Ascending aorta (tissue), 2 donors: Measurements from ENCODE around the gene WDR74. TPM values are rescaled to one million over a fixed set of nuclear protein-coding genes. Genes with fewer than 3 reads are reported as not detected.

Experiments used
- DNase-seq, 2 donors: peaks; one replicate each; pipeline ENCODE4 v3.0.0-alpha.2; 2019; ENCODE audit warnings: low spot score in 2 of 2
- H3K27ac ChIP-seq, 2 donors: fragments of 200-600 bp; sonication (generic); one replicate each; pipeline ENCODE4 v1.5.1; 2016 to 2017; ENCODE audit warnings: mild to moderate bottlenecking in 1 of 2
- H3K27me3 ChIP-seq: fragments of 200-600 bp; sonication (generic); one replicate; pipeline ENCODE4 v1.5.1; 2017
- H3K36me3 ChIP-seq, 2 donors: fragments of 200-600 bp; sonication (generic); one replicate each; pipeline ENCODE4 v1.5.1; 2016
- H3K4me1 ChIP-seq, 2 donors: fragments of 200-600 bp; sonication (generic); one replicate each; pipeline ENCODE4 v1.5.1; 2016 to 2017; ENCODE audit warnings: mild to moderate bottlenecking in 1 of 2
- H3K4me3 ChIP-seq, 2 donors: fragments of 200-600 bp; sonication (generic); one replicate each; pipeline ENCODE4 v1.5.1; 2016 to 2017; ENCODE audit warnings: mild to moderate bottlenecking in 1 of 2
- H3K9me3 ChIP-seq, 2 donors: fragments of 200-600 bp; sonication (generic); one replicate each; pipeline ENCODE4 v1.5.1; 2016
- CTCF ChIP-seq, 3 experiments: fragments of 200-600 bp in 2 of 3; fragments of 450-650 bp in 1 of 3; sonication (generic) in 2 of 3; IDR thresholded peaks; one replicate each; pipeline ENCODE4 v1.5.1; 2016 to 2019; ENCODE audit warnings: antibody characterized with exemption in 3 of 3, mild to moderate bottlenecking in 1 of 3, moderate library complexity in 1 of 3
- intact Hi-C: fragments of 100-400 bp; cut with DNase I; formaldehyde crosslinking; loops from one replicate; pipeline ENCODE4 v1.15.1; 2023
- total RNA-seq: library from RNA; depleted of rRNA; stranded (reverse); fragments of >200 nt; gene quantifications from one replicate; pipeline ENCODE4 v1.1.0, GENCODE V29; 2016

WDR74 gene
- total RNA-seq, 1 donor from 2014 or later = 28.7 TPM

GRCh38 chr11:62823677-62824076 is 15.7 kb downstream of the WDR74 start:
- Histone ChIP-seq H3K36me3 (peaks cover 83 to 92% of the 10 kb centered on the region in 2 donors), H3K4me1 (no peaks in the 10 kb centered on the region), H3K9me3 (no peaks in the 10 kb centered on the region), H3K4me3 (no peak overlapping the region), H3K27me3 (no peaks in the 10 kb centered on the region), H3K27ac (no peak overlapping the region)
- TF ChIP-seq CTCF (IDR thresholded peaks at IDR 0.05) = no peak
- no peak for DNase-seq
- intact Hi-C loops = no loop called here

DNA sequence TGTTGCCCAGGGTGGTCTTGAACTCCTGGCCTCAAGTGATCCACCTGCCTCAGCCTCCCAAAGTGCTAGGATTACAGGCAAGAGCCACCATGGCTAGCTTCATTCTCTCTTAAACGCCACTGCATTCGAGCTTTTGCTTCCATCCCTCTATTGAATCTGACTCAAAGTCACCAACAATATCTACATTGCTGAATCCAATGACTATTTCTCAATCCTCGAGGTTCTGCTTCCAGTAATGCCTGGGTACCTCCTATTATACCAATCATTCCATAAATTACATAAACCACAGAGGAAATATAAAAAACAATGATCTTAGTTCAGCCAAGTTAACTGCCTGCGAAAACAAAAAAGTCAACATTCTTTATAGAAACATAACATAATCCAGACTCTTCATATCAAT is 22.3 kb downstream of the WDR74 start:
- Histone ChIP-seq H3K4me1 (no peaks in the 10 kb centered on the region), H3K36me3 (peaks cover 44 to 84% of the 10 kb centered on the region in 2 donors), H3K27ac (no peak overlapping the region), H3K27me3 (no peaks in the 10 kb centered on the region), H3K9me3 (no peaks in the 10 kb centered on the region), H3K4me3 (no peak overlapping the region)
- TF ChIP-seq CTCF (IDR thresholded peaks at IDR 0.05) = no peak
- intact Hi-C loops = no loop called here
- no peak for DNase-seq

DNA sequence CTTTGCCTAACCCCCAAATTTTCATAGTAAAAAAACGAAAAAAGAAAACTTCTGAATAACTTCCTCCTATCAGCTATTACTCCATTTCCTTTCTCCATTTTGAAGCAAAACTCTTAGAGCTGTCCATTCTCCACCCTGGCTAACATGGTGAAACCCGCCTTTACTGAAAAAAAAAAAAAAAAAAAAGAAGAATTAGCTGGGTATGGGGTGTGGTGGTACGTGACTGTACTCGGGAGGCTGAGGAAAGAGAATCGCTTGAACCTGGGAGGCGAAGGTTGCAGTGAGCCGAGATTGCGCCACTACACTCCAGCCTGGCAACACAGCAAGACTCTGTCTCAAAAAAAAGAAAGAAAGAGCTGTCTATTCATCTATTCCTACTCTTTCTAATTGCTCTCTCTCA is 22.8 kb downstream of the WDR74 start:
- intact Hi-C loops = no loop called here
- Histone ChIP-seq H3K36me3 (peaks cover 39 to 78% of the 10 kb centered on the region in 2 donors), H3K9me3 (no peaks in the 10 kb centered on the region), H3K27ac (no peak overlapping the region), H3K4me1 (no peaks in the 10 kb centered on the region), H3K4me3 (no peak overlapping the region), H3K27me3 (no peaks in the 10 kb centered on the region)
- no peak for DNase-seq
- TF ChIP-seq CTCF (IDR thresholded peaks at IDR 0.05) = no peak

DNA sequence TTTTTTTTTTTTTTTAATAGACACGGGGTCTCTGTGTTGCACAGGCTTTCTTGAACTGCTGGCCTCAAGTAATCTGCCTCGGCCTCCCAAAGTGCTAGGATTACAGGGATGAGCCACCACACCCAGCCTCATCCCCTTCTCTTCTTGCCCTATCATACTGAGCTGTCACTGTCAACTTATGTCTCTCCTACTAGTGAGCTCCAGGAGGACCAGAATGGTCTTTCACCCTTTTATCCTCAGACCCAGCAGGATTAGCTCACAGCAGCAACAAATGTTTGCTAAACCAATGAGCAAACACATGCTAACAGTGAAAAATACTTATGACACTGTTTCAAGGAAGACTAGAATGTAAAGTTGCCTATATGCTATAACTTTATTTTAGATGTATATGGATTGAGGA is 27.7 kb downstream of the WDR74 start:
- TF ChIP-seq CTCF (IDR thresholded peaks at IDR 0.05) = no peak
- Histone ChIP-seq H3K4me3 (no peak overlapping the region), H3K27me3 (no peaks in the 10 kb centered on the region), H3K27ac (no peak overlapping the region), H3K36me3 (peaks cover 7 to 37% of the 10 kb centered on the region in 2 donors), H3K4me1 (no peaks in the 10 kb centered on the region), H3K9me3 (no peaks in the 10 kb centered on the region)
- DNase-seq = no peak
- intact Hi-C loops = no loop called here

GRCh38 chr11:62810748-62811147 is 28.6 kb downstream of the WDR74 start:
- H3K27me3 ChIP-seq = no peaks in the 10 kb centered on the region
- H3K36me3 ChIP-seq = peaks cover 7 to 28% of the 10 kb centered on the region in 2 donors
- no peaks in the 10 kb centered on the region for H3K9me3 ChIP-seq
- no peak overlapping the region for H3K27ac ChIP-seq
- DNase-seq = no peak
- peaks cover 0 to 2% of the 10 kb centered on the region in 2 donors for H3K4me1 ChIP-seq
- no peak for TF ChIP-seq CTCF (IDR thresholded peaks at IDR 0.05)
- H3K4me3 ChIP-seq = no peak overlapping the region
- intact Hi-C loops = no loop called here

- no peaks in the 10 kb centered on the region for H3K9me3 ChIP-seq
- H3K4me3 ChIP-seq = no peak overlapping the region
- peak; percentile 53 to 73 for DNase-seq
- intact Hi-C loops = no loop called here
- H3K36me3 ChIP-seq = peaks cover 17 to 20% of the 10 kb centered on the region in 2 donors
- no peak for TF ChIP-seq CTCF (IDR thresholded peaks at IDR 0.05)
- peak overlapping the region; percentile 78 to 97 for H3K27ac ChIP-seq
- peaks cover 4 to 14% of the 10 kb centered on the region in 2 donors for H3K4me1 ChIP-seq
- no peaks in the 10 kb centered on the region for H3K27me3 ChIP-seq
Observed at GRCh38 chr11:62806611-62807121, 32.7 kb downstream of the WDR74 start.
